ENCODE measurements around the gene CDK15. TPM values are rescaled to one million over a fixed set of nuclear protein-coding genes. Genes with fewer than 3 reads are reported as not detected.

Gene CDK15
- polyA plus RNA-seq, 2 donors = 0.05 to 0.18 TPM

DNA sequence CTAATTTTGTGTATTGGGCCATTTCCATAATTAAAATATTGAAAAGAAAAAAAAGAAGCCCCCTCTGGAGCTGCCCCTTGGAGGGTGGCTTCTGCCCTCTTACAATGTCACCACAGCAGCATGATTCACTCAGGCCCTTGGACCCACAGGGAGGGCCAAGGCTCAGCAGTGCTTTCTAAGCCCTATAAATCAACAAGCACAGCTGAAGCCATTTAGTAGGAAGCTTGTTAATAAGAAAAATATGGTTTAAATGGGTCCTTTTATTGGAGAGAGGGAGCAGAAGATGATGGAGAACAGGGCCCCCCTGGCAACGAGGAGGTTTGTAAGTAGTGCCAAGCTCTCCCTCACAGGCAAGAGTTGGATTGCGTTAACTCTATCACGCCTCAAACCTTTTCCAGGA is 119.7 kb downstream of the CDK15 start:
- Histone ChIP-seq H3K36me3 (ENCODE audit: control insufficient read depth in 2 of 2, insufficient read depth in 2 of 2, low read length in 1 of 2) (no peaks in the 10 kb centered on the region), H3K4me3 (ENCODE audit: low read depth in 1 of 2, low read length in 2 of 2) (no peak overlapping the region), H3K27ac (ENCODE audit: low read depth in 2 of 2, low read length in 1 of 2) (no peak overlapping the region), H3K9me3 (ENCODE audit: control insufficient read depth in 2 of 2, insufficient read depth in 1 of 2, low read depth in 1 of 2, low read length in 1 of 2) (no peaks in the 10 kb centered on the region), H3K27me3 (ENCODE audit: control insufficient read depth in 1 of 2, insufficient read depth in 2 of 2, low read length in 2 of 2) (no peaks in the 10 kb centered on the region), H3K4me1 (ENCODE audit: control insufficient read depth in 2 of 2, insufficient read depth in 2 of 2, low read length in 1 of 2) (no peaks in the 10 kb centered on the region)
- WGBS, 2 donors = 79 to 90% methylated on average over 3 of the region's 3 CpGs

- no peaks in the 10 kb centered on the region for H3K4me1 ChIP-seq (ENCODE audit: control insufficient read depth in 2 of 2, insufficient read depth in 2 of 2, low read length in 1 of 2)
- H3K27me3 ChIP-seq (ENCODE audit: control insufficient read depth in 1 of 2, insufficient read depth in 2 of 2, low read length in 2 of 2) = no peaks in the 10 kb centered on the region
- whole genome bisulfite sequencing, 2 donors = 87 to 89% methylated on average over 8 of the region's 8 CpGs
- no peaks in the 10 kb centered on the region for H3K36me3 ChIP-seq (ENCODE audit: control insufficient read depth in 2 of 2, insufficient read depth in 2 of 2, low read length in 1 of 2)
- no peak overlapping the region for H3K4me3 ChIP-seq (ENCODE audit: low read depth in 1 of 2, low read length in 2 of 2)
- no peak overlapping the region for H3K27ac ChIP-seq (ENCODE audit: low read depth in 2 of 2, low read length in 1 of 2)
- H3K9me3 ChIP-seq (ENCODE audit: control insufficient read depth in 2 of 2, insufficient read depth in 1 of 2, low read depth in 1 of 2, low read length in 1 of 2) = no peaks in the 10 kb centered on the region
Observed at GRCh38 chr2:201928363-201928762, 122.0 kb downstream of the CDK15 start.

DNA sequence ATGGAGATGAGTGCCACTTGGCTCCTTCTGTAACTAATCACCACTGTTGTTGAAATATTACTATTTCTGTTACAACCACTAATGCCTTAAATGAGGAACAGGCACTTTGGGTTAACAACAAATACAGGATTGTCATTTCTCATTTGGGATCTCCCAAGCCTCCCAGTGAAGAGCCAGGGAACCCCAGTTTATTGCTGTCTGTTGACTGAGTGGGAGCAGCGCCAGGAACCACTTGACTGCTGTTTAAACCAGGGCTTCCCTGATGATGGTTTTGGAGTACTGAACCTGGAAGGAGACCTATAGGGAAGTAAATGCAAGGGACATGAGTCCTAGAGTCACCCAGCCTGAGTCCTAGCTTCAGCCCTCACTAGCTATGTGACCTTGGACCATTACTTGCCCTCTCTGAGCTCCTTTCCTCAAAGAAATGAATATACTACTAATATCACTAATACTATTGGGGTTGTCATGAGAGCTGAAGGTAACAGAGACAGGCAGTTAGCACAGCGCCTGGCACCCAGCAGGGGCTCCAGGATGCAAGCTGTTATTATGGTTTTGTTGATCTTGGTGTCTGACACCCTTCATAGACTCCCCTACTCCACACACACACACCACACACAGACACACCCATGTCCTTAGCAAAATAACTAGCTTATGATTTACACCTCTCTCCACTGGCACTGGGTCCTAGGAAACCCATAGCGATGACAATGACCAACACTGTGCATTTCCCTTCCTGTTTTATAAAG is 123.1 kb downstream of the CDK15 start:
- Histone ChIP-seq H3K36me3 (ENCODE audit: control insufficient read depth in 2 of 2, insufficient read depth in 2 of 2, low read length in 1 of 2) (no peaks in the 10 kb centered on the region), H3K4me1 (ENCODE audit: control insufficient read depth in 2 of 2, insufficient read depth in 2 of 2, low read length in 1 of 2) (no peaks in the 10 kb centered on the region), H3K27ac (ENCODE audit: low read depth in 2 of 2, low read length in 1 of 2) (no peak overlapping the region), H3K9me3 (ENCODE audit: control insufficient read depth in 2 of 2, insufficient read depth in 1 of 2, low read depth in 1 of 2, low read length in 1 of 2) (no peaks in the 10 kb centered on the region), H3K27me3 (ENCODE audit: control insufficient read depth in 1 of 2, insufficient read depth in 2 of 2, low read length in 2 of 2) (no peaks in the 10 kb centered on the region), H3K4me3 (ENCODE audit: low read depth in 1 of 2, low read length in 2 of 2) (no peak overlapping the region)
- 95 to 96% methylated on average over 3 of the region's 3 CpGs for WGBS, 2 donors

DNA sequence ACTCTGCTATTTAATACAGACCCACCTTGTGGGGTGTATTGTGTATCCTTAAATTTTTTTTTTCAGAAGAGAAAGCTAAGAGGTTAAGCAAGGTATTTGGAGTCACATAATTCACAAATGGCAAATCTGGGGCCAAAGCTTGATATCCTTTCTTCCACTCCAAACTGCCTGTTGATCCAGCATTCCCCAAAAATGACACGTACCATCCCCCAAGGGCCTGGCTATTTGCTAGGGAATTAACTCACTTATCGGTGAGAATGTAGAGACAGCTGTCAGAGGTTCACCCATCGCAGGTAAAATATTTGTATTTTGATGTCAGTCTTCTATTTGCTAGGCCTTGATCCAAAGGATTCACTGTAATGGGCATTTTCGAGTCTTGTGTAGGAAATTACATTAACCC is 123.7 kb downstream of the CDK15 start:
- Histone ChIP-seq H3K4me1 (ENCODE audit: control insufficient read depth in 2 of 2, insufficient read depth in 2 of 2, low read length in 1 of 2) (no peaks in the 10 kb centered on the region), H3K27ac (ENCODE audit: low read depth in 2 of 2, low read length in 1 of 2) (no peak overlapping the region), H3K27me3 (ENCODE audit: control insufficient read depth in 1 of 2, insufficient read depth in 2 of 2, low read length in 2 of 2) (no peaks in the 10 kb centered on the region), H3K36me3 (ENCODE audit: control insufficient read depth in 2 of 2, insufficient read depth in 2 of 2, low read length in 1 of 2) (no peaks in the 10 kb centered on the region), H3K4me3 (ENCODE audit: low read depth in 1 of 2, low read length in 2 of 2) (no peak overlapping the region), H3K9me3 (ENCODE audit: control insufficient read depth in 2 of 2, insufficient read depth in 1 of 2, low read depth in 1 of 2, low read length in 1 of 2) (no peaks in the 10 kb centered on the region)
- 83 to 85% methylated on average over 4 of the region's 4 CpGs for WGBS, 2 donors

GRCh38 chr2:201930831-201931230 is 124.5 kb downstream of the CDK15 start:
- Histone ChIP-seq H3K36me3 (ENCODE audit: control insufficient read depth in 2 of 2, insufficient read depth in 2 of 2, low read length in 1 of 2) (no peaks in the 10 kb centered on the region), H3K9me3 (ENCODE audit: control insufficient read depth in 2 of 2, insufficient read depth in 1 of 2, low read depth in 1 of 2, low read length in 1 of 2) (no peaks in the 10 kb centered on the region), H3K27ac (ENCODE audit: low read depth in 2 of 2, low read length in 1 of 2) (no peak overlapping the region), H3K4me1 (ENCODE audit: control insufficient read depth in 2 of 2, insufficient read depth in 2 of 2, low read length in 1 of 2) (no peaks in the 10 kb centered on the region), H3K27me3 (ENCODE audit: control insufficient read depth in 1 of 2, insufficient read depth in 2 of 2, low read length in 2 of 2) (no peaks in the 10 kb centered on the region), H3K4me3 (ENCODE audit: low read depth in 1 of 2, low read length in 2 of 2) (no peak overlapping the region)

- Histone ChIP-seq H3K27ac (ENCODE audit: low read depth in 2 of 2, low read length in 1 of 2) (no peak overlapping the region), H3K4me1 (ENCODE audit: control insufficient read depth in 2 of 2, insufficient read depth in 2 of 2, low read length in 1 of 2) (no peaks in the 10 kb centered on the region), H3K36me3 (ENCODE audit: control insufficient read depth in 2 of 2, insufficient read depth in 2 of 2, low read length in 1 of 2) (no peaks in the 10 kb centered on the region), H3K9me3 (ENCODE audit: control insufficient read depth in 2 of 2, insufficient read depth in 1 of 2, low read depth in 1 of 2, low read length in 1 of 2) (no peaks in the 10 kb centered on the region), H3K27me3 (ENCODE audit: control insufficient read depth in 1 of 2, insufficient read depth in 2 of 2, low read length in 2 of 2) (no peaks in the 10 kb centered on the region), H3K4me3 (ENCODE audit: low read depth in 1 of 2, low read length in 2 of 2) (no peak overlapping the region)
- 43 to 57% methylated on average over 2 of the region's 2 CpGs for WGBS, 2 donors
Observed at GRCh38 chr2:201931475-201931874, 125.1 kb downstream of the CDK15 start.

- Histone ChIP-seq H3K4me1 (ENCODE audit: control insufficient read depth in 2 of 2, insufficient read depth in 2 of 2, low read length in 1 of 2) (no peaks in the 10 kb centered on the region), H3K36me3 (ENCODE audit: control insufficient read depth in 2 of 2, insufficient read depth in 2 of 2, low read length in 1 of 2) (no peaks in the 10 kb centered on the region), H3K9me3 (ENCODE audit: control insufficient read depth in 2 of 2, insufficient read depth in 1 of 2, low read depth in 1 of 2, low read length in 1 of 2) (no peaks in the 10 kb centered on the region), H3K4me3 (ENCODE audit: low read depth in 1 of 2, low read length in 2 of 2) (no peak overlapping the region), H3K27me3 (ENCODE audit: control insufficient read depth in 1 of 2, insufficient read depth in 2 of 2, low read length in 2 of 2) (no peaks in the 10 kb centered on the region), H3K27ac (ENCODE audit: low read depth in 2 of 2, low read length in 1 of 2) (no peak overlapping the region)
- 50 to 58% methylated on average over 7 of the region's 7 CpGs for WGBS, 2 donors
Observed at GRCh38 chr2:201931951-201932350, 125.6 kb downstream of the CDK15 start.

DNA sequence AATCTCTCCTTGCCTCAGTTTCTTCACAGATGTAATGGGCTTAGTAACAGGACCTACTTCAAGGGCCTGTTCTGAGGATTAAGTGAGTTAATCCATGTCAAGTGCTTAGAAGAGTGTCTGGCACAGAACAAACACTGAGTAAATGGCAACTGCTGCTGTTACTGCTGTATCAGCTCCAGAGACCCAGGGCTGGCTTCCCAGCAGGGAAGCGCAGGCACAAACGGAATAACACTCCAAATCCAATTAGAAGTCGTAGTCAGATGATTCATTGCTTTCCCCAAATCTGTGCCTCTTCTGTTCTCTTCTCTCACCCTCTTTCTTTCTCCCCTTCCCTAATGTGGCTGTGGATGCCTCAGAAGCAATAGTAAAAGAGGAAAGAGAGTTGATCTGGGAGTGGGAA is 126.2 kb downstream of the CDK15 start:
- H3K4me1 ChIP-seq (ENCODE audit: control insufficient read depth in 2 of 2, insufficient read depth in 2 of 2, low read length in 1 of 2) = no peaks in the 10 kb centered on the region
- no peaks in the 10 kb centered on the region for H3K9me3 ChIP-seq (ENCODE audit: control insufficient read depth in 2 of 2, insufficient read depth in 1 of 2, low read depth in 1 of 2, low read length in 1 of 2)
- no peaks in the 10 kb centered on the region for H3K36me3 ChIP-seq (ENCODE audit: control insufficient read depth in 2 of 2, insufficient read depth in 2 of 2, low read length in 1 of 2)
- 57 to 62% methylated on average over 3 of the region's 3 CpGs for WGBS, 2 donors
- no peaks in the 10 kb centered on the region for H3K27me3 ChIP-seq (ENCODE audit: control insufficient read depth in 1 of 2, insufficient read depth in 2 of 2, low read length in 2 of 2)
- H3K4me3 ChIP-seq (ENCODE audit: low read depth in 1 of 2, low read length in 2 of 2) = no peak overlapping the region
- H3K27ac ChIP-seq (ENCODE audit: low read depth in 2 of 2, low read length in 1 of 2) = no peak overlapping the region

GRCh38 chr2:201933792-201934237 is 127.5 kb downstream of the CDK15 start:
- Histone ChIP-seq H3K9me3 (ENCODE audit: control insufficient read depth in 2 of 2, insufficient read depth in 1 of 2, low read depth in 1 of 2, low read length in 1 of 2) (no peaks in the 10 kb centered on the region), H3K4me1 (ENCODE audit: control insufficient read depth in 2 of 2, insufficient read depth in 2 of 2, low read length in 1 of 2) (no peaks in the 10 kb centered on the region), H3K4me3 (ENCODE audit: low read depth in 1 of 2, low read length in 2 of 2) (no peak overlapping the region), H3K27me3 (ENCODE audit: control insufficient read depth in 1 of 2, insufficient read depth in 2 of 2, low read length in 2 of 2) (no peaks in the 10 kb centered on the region), H3K36me3 (ENCODE audit: control insufficient read depth in 2 of 2, insufficient read depth in 2 of 2, low read length in 1 of 2) (no peaks in the 10 kb centered on the region), H3K27ac (ENCODE audit: low read depth in 2 of 2, low read length in 1 of 2) (no peak overlapping the region)
- 45 to 63% methylated on average over 7 of the region's 7 CpGs for WGBS, 2 donors

DNA sequence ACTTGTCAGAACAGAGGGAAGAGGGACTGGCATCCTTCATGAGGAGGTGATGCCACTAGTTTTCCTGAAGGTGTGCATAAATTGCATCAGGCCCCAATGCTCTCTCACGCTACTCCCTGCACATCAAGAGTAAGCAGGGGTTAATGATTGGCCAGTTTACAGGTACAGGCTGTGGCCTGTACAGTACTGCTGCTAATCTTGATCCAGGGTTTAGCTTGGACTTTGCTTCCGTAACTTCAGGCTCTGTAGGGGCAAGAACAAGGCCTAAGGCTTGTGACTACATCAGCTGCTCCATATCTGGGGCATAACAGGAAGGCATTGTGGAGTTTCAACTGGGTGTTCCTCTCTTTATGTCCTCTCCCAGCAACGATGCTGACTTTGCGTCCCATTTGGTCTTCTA is 130.5 kb downstream of the CDK15 start:
- no peak overlapping the region for H3K27ac ChIP-seq (ENCODE audit: low read depth in 2 of 2, low read length in 1 of 2)

More for the DNA sequence above, 130.5 kb downstream of the CDK15 start:
- Histone ChIP-seq H3K4me1 (ENCODE audit: control insufficient read depth in 2 of 2, insufficient read depth in 2 of 2, low read length in 1 of 2) (no peaks in the 10 kb centered on the region), H3K27me3 (ENCODE audit: control insufficient read depth in 1 of 2, insufficient read depth in 2 of 2, low read length in 2 of 2) (no peaks in the 10 kb centered on the region), H3K4me3 (ENCODE audit: low read depth in 1 of 2, low read length in 2 of 2) (no peak overlapping the region), H3K36me3 (ENCODE audit: control insufficient read depth in 2 of 2, insufficient read depth in 2 of 2, low read length in 1 of 2) (no peaks in the 10 kb centered on the region), H3K9me3 (ENCODE audit: control insufficient read depth in 2 of 2, insufficient read depth in 1 of 2, low read depth in 1 of 2, low read length in 1 of 2) (no peaks in the 10 kb centered on the region)
- 67 to 76% methylated on average over 4 of the region's 4 CpGs for WGBS, 2 donors

Data from esophagus (tissue), 2 donors.